Amniotic epithelial cell (primary cell): ENCODE results near the gene BRWD1.

Experiments used
- DNase-seq: peaks from one replicate; pipeline ENCODE4 v3.0.0-alpha.2; 2010; ENCODE audit warnings: low read depth

BRWD1 gene

GRCh38 chr21:39327727-39328126 is 14.3 kb upstream of the BRWD1 start:
- no peak for DNase-seq

DNA sequence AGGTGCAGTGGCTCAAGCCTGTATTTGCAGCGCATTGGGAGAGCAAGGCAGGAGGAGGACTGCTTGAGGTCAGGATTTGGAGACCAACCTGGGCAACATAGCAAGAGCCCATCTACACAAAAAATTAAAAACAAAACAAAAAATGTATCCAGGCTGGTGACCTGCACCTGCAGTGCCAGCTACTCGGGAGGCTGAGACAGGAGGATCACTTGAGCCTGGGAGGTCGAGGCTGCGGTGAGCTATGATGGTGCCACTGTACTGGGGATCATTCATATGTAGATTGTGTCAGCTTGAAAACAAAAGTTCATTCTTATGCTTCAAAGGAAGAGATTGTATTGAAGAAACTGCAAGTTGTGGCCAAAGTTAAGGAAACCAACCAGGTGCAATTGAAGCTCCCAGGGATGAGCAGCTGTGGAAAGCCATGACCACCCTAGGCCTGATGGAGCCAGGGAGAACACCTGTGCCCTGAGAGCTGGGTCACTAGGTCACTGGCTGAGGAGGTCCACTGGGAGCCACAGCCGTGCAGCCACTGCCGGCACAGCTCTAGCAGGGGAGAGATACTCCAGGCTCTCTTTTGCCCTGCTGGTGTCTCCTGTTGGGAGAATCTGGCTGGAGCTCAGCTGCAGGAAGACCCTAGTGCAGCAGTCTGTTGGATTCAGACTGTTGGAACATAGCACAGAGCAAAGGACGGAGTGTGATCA is 13.3 kb upstream of the BRWD1 start:
- DNase-seq = no peak

GRCh38 chr21:39325458-39325857 is 12.0 kb upstream of the BRWD1 start:
- no peak for DNase-seq

DNA sequence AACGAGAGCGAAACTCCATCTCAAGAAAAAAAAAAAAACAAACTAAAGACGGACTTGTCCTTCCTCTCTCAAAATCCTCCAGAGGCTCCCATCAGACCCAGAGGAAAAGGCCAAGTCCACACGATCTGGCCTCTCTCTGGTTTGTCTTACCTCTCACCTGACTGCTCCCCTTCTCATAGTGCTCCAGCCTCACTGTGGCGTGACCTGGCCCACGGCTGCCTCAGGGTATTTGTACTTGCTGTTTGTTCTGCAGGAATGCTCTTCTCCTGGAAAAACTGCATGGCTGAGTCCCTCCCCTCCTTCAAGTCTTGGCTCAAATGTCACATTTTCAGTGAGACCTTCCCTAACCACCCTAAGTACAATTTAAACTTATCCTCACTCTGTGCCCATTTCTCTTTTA is 8.0 kb upstream of the BRWD1 start:
- no peak for DNase-seq

GRCh38 chr21:39319814-39320332 is 6.4 kb upstream of the BRWD1 start:
- peak; percentile 40 for DNase-seq

DNA sequence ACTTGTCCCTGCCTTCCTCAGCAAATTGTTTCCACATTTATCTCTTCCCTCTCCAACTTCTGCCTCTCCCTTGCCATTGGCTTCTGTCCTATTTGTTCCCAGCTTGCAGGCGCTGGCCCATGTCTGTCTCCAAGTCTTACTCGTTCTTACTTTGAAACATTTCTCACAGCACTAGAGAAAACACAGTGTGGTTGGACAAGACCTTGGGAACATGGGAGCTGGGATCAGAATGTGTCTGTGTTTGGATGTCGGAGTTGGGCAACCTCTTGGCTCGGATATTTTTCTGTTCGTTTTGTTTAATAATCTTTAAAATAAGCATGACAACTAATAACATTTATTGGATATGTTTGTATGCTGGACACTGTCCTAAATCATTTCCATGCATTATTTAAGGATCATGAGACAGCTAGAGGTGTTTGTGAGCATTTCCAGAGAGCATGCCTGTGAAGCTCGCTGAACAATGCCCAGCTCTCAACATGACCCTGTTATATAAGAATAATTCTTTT is 5.9 kb upstream of the BRWD1 start:
- peak; percentile 51 for DNase-seq

DNA sequence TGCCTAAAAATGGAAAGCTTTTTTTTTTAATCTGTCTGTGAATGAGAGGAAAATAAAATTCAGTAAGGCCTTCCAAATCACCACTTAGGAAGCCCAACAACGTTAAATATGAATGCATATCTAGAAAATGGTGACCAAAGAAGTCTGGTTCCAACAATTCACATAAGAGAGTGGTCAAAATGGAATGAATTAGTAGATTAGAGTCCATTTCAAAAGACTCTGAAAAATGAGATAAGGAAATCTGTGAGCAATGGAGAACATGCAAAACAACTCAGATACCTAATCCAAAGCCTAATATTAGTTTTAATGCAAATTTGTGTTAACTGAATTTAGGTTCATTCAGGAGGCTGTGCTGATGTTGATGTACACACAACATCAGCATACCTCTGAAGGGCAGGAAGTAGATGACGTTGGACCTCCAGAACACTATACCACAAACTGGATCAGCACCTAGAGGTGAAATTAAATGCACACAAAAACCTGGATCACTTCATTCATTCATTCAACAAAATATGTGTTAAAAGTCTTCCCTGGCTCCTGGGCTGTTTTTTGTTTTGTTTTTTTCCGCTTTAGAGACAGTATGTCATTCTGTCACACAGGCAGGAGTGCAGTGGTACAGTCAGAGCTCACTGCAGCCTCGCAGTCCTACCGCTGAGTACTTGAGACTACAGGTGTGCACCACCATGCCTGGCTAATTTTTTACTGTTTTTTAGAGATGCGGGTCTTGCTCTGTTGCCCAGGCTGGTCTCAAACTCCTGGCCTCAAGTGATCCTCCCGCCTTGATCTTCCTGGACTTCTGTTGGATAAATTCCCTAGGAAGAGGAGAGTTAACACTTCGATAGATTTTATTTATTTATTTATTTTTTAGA is 4.9 kb upstream of the BRWD1 start:
- DNase-seq = peak; percentile 59

DNA sequence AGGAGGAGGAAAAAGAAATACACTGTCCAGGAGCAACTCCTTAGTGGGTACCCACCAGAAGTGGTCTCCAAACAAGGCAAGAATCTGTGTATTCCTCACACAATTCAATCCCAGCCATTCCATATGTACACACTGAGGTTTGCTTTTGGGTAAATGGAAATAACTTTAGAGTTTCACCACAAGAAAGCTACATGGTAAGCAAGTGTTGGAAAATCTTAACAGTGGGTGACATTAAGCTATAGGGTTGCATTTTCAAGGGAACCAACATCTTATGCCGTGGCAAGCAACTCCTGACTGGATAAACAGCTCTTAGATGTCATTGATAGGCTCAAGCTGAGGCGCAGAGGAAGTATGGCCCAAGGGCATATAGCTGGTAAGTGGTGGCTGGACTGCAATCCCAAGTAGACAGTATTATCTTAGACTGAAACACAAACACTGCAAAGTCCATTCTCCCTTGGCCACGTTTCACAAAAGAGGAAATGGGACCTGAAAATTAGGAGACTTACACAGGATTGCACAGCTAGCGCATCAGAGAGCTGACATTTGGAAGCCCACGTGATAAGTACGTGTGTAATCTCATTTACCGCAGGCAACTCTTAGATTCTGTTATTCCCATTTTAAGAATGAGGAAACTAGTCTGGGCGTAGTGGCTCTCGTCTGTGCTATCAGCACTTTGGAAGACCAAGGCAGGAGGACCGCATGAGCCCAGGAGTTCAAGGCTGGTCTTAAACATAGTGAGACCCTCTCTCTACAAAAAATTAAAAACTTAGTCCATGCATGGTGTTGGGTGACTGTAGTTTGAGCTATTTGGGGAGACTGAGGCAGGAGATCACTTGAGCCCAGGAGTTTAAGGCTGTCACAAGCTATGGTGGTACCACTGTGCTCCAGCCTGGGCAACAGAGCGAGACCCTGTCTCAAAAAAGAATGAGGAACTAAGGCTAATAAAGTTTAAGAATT is 4.0 kb upstream of the BRWD1 start:
- peak; percentile 15 for DNase-seq

GRCh38 chr21:39316729-39317128 is 3.3 kb upstream of the BRWD1 start:
- DNase-seq = no peak

- DNase-seq = peak; percentile 38
Measured at GRCh38 chr21:39315603-39316445, 2.4 kb upstream of the BRWD1 start.

- peak; percentile 76 for DNase-seq
Measured at GRCh38 chr21:39314143-39315027, 953 bp upstream of the BRWD1 start.

DNA sequence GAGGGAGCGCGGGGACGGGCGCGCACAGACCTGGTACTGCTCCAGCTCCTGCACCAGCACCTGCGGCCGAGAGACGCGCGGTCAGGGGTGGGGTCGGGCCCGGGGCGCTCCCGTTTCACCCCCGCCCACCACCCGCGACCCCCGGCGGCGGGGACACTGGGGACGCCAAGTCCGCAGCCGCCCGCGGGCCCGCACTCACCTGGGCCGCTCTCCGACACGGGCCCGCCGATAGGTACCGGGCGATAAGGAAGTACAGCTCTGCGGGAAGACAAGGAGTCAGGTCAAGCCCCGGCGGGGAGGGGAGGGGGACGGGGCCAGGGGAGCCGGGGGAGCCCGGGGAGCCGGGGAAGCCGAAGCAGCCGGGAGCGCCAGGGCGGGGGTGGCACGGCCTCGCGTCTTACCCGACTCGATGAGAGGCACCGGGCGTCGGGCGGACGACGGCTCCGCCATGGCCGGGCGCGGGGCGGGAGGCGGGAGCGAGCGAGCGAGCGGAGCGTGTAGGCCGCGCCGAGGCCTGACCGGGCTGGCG is 326 bp downstream of the BRWD1 start:
- DNase-seq = no peak

GRCh38 chr21:39312112-39313041 is 1.1 kb downstream of the BRWD1 start:
- peak; percentile 89 for DNase-seq

GRCh38 chr21:39311164-39311563 is 2.3 kb downstream of the BRWD1 start:
- DNase-seq = no peak

GRCh38 chr21:39307466-39307865 is 6.0 kb downstream of the BRWD1 start:
- DNase-seq = no peak

- no peak for DNase-seq
Measured at GRCh38 chr21:39300587-39300986, 12.8 kb downstream of the BRWD1 start.

GRCh38 chr21:39296891-39297290 is 16.5 kb downstream of the BRWD1 start:
- DNase-seq = no peak

DNA sequence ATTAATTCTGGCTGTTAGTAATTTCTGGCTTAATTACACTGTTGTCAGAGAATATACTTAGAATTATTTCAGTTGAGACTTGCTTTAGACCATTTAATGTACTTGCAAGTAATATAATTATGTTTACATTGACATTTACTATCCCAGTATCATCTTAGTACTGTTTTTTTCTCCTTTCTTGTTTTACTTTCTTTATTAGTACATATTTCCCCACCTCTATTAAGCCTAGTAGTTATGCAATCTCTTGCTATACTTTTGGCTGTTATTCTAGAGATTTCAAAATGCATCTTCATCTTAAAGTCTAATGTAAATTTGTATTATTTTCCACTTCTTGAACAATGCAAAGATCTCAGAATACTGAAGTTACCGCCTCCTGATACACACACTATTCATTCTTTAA is 24.4 kb downstream of the BRWD1 start:
- DNase-seq = peak; percentile 36
